Keratinocyte (primary cell): ENCODE results near the gene ST6GAL1. TPM values are rescaled to one million over a fixed set of nuclear protein-coding genes. Genes with fewer than 3 reads are reported as not detected.
A peak's percentile ranks its signal among the peaks of the same experiment; 100 is the strongest.
"Not testable (repeated sequence)": the region's sequence is repeated elsewhere in the genome, so short reads cannot be mapped to it uniquely, and the experiment has no call there.

Experiments
- DNase-seq: peaks from one replicate; pipeline ENCODE4 v3.0.0-alpha.2; 2011; ENCODE audit warnings: low read depth, missing footprints, low spot score
- FAIRE-seq: peaks from 2 replicates; lab custom pipeline; 2011; peaks lifted over from hg19 to GRCh38; lab: Jason Lieb, UNC
- H2AFZ ChIP-seq: 2 replicates; pipeline ENCODE4 v1.6.0; 2012; ENCODE audit warnings: low read length, control low read depth, inconsistent platforms; ENCODE audit not compliant: control insufficient read depth
- H3K27ac ChIP-seq: 2 replicates; pipeline ENCODE4 v1.5.1; 2011; ENCODE audit warnings: low read length; ENCODE audit not compliant: control insufficient read depth, insufficient read depth
- H3K27me3 ChIP-seq: 3 replicates; pipeline ENCODE4 v1.6.0; 2011; ENCODE audit warnings: low read length; ENCODE audit not compliant: control insufficient read depth, insufficient read depth; ENCODE audit errors: extremely low read depth
- H3K36me3 ChIP-seq, 2 experiments: 2 replicates in 1 of 2; 3 replicates in 1 of 2; pipeline ENCODE4 v1.5.1; 2011; ENCODE audit warnings: low read length in 2 of 2, mild to moderate bottlenecking in 1 of 2; ENCODE audit not compliant: control insufficient read depth in 2 of 2, insufficient read depth in 2 of 2; ENCODE audit errors: extremely low read depth in 1 of 2
- H3K4me1 ChIP-seq: 3 replicates; pipeline ENCODE4 v1.5.1; 2011; ENCODE audit warnings: low read length; ENCODE audit not compliant: control insufficient read depth, insufficient read depth; ENCODE audit errors: extremely low read depth
- H3K4me2 ChIP-seq: 3 replicates; pipeline ENCODE4 v1.6.0; 2011; ENCODE audit warnings: low read depth, low read length; ENCODE audit not compliant: control insufficient read depth, insufficient read depth; ENCODE audit errors: extremely low read depth
- H3K4me3 ChIP-seq, 3 experiments: fragments of 200-600 bp in 1 of 3; sonication (generic) in 1 of 3; 2 replicates in 2 of 3; 3 replicates in 1 of 3; pipeline ENCODE4 v1.5.1; 2011 to 2016; ENCODE audit warnings: low read length in 3 of 3, mild to moderate bottlenecking in 3 of 3, control low read depth in 2 of 3, inconsistent platforms in 1 of 3, low read depth in 1 of 3, mixed read lengths in 1 of 3, mixed run types in 1 of 3, moderate library complexity in 1 of 3; ENCODE audit not compliant: control insufficient read depth in 2 of 3, insufficient read depth in 2 of 3; ENCODE audit errors: extremely low read depth in 1 of 3
- H3K79me2 ChIP-seq: 2 replicates; pipeline ENCODE4 v1.6.0; 2012; ENCODE audit warnings: low read length; ENCODE audit not compliant: control insufficient read depth, insufficient read depth
- H3K9ac ChIP-seq: 3 replicates; pipeline ENCODE4 v1.6.0; 2011; ENCODE audit warnings: low read length; ENCODE audit not compliant: control insufficient read depth, insufficient read depth; ENCODE audit errors: extremely low read depth
- H3K9me1 ChIP-seq: 3 replicates; pipeline ENCODE4 v1.6.0; 2011; ENCODE audit warnings: low read length; ENCODE audit not compliant: control insufficient read depth, insufficient read depth; ENCODE audit errors: extremely low read depth
- H3K9me3 ChIP-seq: 2 replicates; pipeline ENCODE4 v1.5.1; 2012; ENCODE audit warnings: low read depth, low read length; ENCODE audit not compliant: control insufficient read depth
- H4K20me1 ChIP-seq: 3 replicates; pipeline ENCODE4 v1.6.0; 2011; ENCODE audit warnings: low read length; ENCODE audit not compliant: control insufficient read depth, insufficient read depth; ENCODE audit errors: extremely low read depth
- EZH2 ChIP-seq: IDR thresholded peaks from one replicate; pipeline ENCODE4 v1.6.1; 2012; ENCODE audit warnings: inconsistent platforms, mild to moderate bottlenecking, low read length, moderate library complexity
- dilution Hi-C: fragments of 300-500 bp; cut with MboI; formaldehyde crosslinking; loops from one replicate; pipeline ENCODE4 v1.7.0; 2020; ENCODE audit warnings: low sequenced_read_pairs; ENCODE audit not compliant: extremely low pct_ligation_motif_present
- polyA plus RNA-seq, 5 experiments: library from polyadenylated mRNA; depleted of rRNA in 3 of 5; stranded (reverse) in 3 of 5; stranded (forward) in 1 of 5; unstranded in 1 of 5; fragments of >200 nt; gene quantifications; 1 replicate in 1 of 5; 2 replicates in 3 of 5; 3 replicates in 1 of 5; pipeline versions ENCODE4 v1.2.1 to v1.2.3, GENCODE V29; 2011 to 2012; ENCODE audit warnings: missing spikeins in 2 of 5, low read depth in 1 of 5, low replicate concordance in 1 of 5
- TF ChIP-seq, protein P1 (sequence below), 3 experiments: IDR thresholded peaks in 1 of 3; conservative IDR thresholded peaks in 1 of 3; optimal IDR thresholded peaks in 1 of 3; 2 replicates in 2 of 3; 3 replicates in 1 of 3; pipeline versions ENCODE3 to v1.5.1; 2011; ENCODE audit warnings: low read length in 3 of 3, mild to moderate bottlenecking in 3 of 3, moderate library complexity in 2 of 3, control low read depth in 1 of 3, inconsistent platforms in 1 of 3; ENCODE audit not compliant: insufficient read depth in 2 of 3; ENCODE audit errors: extremely low read depth in 1 of 3

The ST6GAL1 gene
- polyA plus RNA-seq, 1 donor (not counting 4 experiments of a cell fraction or from before 2014, with no cell fraction given) = 7.5 TPM

DNA sequence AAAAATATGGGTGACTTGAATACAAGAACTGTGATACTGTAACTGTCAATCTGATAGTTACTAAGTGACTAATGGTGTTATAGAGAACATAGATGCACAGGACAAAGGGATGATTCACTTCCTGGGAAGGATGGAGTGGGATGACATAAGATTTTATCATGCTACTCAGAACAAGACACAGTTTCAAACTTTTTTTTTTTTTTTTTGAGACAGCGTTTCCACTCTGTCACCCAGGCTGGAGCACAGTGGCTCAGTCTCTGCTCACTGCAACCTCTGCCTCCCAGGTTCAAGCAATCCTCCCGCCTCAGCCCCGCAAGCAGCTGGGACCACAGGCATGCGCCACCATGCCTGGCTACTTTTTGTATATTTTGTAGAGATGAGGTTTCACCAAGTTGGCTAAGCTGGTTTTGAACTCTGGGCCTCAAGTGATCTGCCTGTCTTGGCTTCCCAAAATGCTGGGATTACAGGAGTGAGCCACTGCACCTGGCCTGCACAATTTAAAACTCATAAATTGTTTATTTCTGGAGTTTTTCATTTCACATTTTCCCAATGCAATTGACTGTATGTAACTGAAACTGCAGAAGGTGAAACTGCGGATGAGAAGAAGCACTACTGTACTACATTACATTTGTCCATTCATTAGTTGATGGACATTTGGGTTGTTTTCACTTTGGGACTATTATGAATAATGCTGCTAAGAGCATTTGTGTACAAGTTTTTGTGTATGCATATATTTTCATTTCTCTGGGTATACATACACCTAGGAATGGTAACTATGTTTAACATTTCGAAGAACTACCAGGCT is 47.2 kb upstream of the ST6GAL1 start:
- peak overlapping the region; percentile 39 for H3K27ac ChIP-seq
- DNase-seq = peak; percentile 84
- no peak overlapping the region for H3K4me3 ChIP-seq

GRCh38 chr3:186883686-186884058 is 46.7 kb upstream of the ST6GAL1 start:
- Histone ChIP-seq H3K79me2 (no peaks in the 10 kb centered on the region), H2AFZ (no peak overlapping the region), H3K27me3 (no peaks in the 10 kb centered on the region), H3K9ac (no peak overlapping the region), H3K27ac (no peak overlapping the region), H3K36me3 (no peaks in the 10 kb centered on the region), H3K4me2 (no peak overlapping the region), H3K4me3 (no peak overlapping the region), H3K9me1 (no peaks in the 10 kb centered on the region), H3K4me1 (peaks cover 21% of the 10 kb centered on the region), H4K20me1 (no peaks in the 10 kb centered on the region), H3K9me3 (no peaks in the 10 kb centered on the region)
- dilution Hi-C loops = no loop called here
- DNase-seq (no peak), FAIRE-seq (no peak)
- no peak for TF ChIP-seq EZH2
- TF ChIP-seq, protein P1, sequence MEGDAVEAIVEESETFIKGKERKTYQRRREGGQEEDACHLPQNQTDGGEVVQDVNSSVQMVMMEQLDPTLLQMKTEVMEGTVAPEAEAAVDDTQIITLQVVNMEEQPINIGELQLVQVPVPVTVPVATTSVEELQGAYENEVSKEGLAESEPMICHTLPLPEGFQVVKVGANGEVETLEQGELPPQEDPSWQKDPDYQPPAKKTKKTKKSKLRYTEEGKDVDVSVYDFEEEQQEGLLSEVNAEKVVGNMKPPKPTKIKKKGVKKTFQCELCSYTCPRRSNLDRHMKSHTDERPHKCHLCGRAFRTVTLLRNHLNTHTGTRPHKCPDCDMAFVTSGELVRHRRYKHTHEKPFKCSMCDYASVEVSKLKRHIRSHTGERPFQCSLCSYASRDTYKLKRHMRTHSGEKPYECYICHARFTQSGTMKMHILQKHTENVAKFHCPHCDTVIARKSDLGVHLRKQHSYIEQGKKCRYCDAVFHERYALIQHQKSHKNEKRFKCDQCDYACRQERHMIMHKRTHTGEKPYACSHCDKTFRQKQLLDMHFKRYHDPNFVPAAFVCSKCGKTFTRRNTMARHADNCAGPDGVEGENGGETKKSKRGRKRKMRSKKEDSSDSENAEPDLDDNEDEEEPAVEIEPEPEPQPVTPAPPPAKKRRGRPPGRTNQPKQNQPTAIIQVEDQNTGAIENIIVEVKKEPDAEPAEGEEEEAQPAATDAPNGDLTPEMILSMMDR (optimal IDR thresholded peaks at IDR 0.05 in 1 of 3, IDR thresholded peaks at IDR 0.05 in 1 of 3, conservative IDR thresholded peaks at IDR 0.05 in 1 of 3; ENCODE audit: extremely low read depth in 1 of 3, insufficient read depth in 2 of 3, low read length in 3 of 3) = no peak

More for the DNA sequence above, 47.2 kb upstream of the ST6GAL1 start:
- no peak overlapping the region for H3K9ac ChIP-seq
- no peaks in the 10 kb centered on the region for H3K9me3 ChIP-seq
- no peak overlapping the region for H3K4me2 ChIP-seq
- H3K36me3 ChIP-seq = no peaks in the 10 kb centered on the region
- H3K79me2 ChIP-seq = no peaks in the 10 kb centered on the region
- FAIRE-seq = peak; percentile 83
- TF ChIP-seq, protein P1 (optimal IDR thresholded peaks at IDR 0.05 in 1 of 3, IDR thresholded peaks at IDR 0.05 in 1 of 3, conservative IDR thresholded peaks at IDR 0.05 in 1 of 3; ENCODE audit: extremely low read depth in 1 of 3, insufficient read depth in 2 of 3, low read length in 3 of 3) = no peak
- TF ChIP-seq EZH2 = no peak
- no peaks in the 10 kb centered on the region for H3K27me3 ChIP-seq
- no peaks in the 10 kb centered on the region for H3K9me1 ChIP-seq
- dilution Hi-C loops = no loop called here
- H4K20me1 ChIP-seq = no peaks in the 10 kb centered on the region
- H2AFZ ChIP-seq = no peak overlapping the region
- H3K4me1 ChIP-seq = peaks cover 21% of the 10 kb centered on the region

DNA sequence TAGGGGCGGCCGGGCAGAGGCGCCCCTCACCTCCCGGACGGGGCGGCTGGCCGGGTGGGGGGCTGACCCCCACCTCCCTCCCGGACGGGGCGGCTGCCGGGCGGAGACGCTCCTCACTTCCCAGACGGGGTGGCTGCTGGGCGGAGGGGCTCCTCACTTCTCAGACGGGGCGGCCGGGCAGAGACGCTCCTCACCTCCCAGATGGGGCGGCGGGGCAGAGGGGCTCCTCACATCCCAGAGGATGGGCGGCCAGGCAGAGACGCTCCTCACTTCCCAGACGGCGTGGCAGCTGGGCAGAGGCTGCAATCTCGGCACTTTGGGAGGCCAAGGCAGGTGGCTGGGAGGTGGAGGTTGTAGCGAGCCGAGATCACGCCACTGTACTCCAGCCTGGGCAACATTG is 45.5 kb upstream of the ST6GAL1 start:
- H3K27ac ChIP-seq, H3K9me1 ChIP-seq, DNase-seq, dilution Hi-C loops, H4K20me1 ChIP-seq, FAIRE-seq, H3K79me2 ChIP-seq, H3K4me2 ChIP-seq, H3K9me3 ChIP-seq, H3K36me3 ChIP-seq, H2AFZ ChIP-seq, H3K27me3 ChIP-seq, H3K9ac ChIP-seq, H3K4me3 ChIP-seq: not testable (repeated sequence)
- peaks cover 21% of the 10 kb centered on the region for H3K4me1 ChIP-seq
